Effector memory CD4-positive, alpha-beta T cell (primary cell): Measurements from ENCODE around the gene ZNF493.

Experiments used
- DNase-seq, 3 donors: peaks; one replicate each; pipeline ENCODE4 v3.0.0-alpha.2; 2020
- H3K27ac ChIP-seq: 2 replicates; pipeline ENCODE4 v1.7.0; 2013; ENCODE audit warnings: mild to moderate bottlenecking, low read length, moderate library complexity; ENCODE audit not compliant: insufficient read depth, poor library complexity, severe bottlenecking
- H3K27me3 ChIP-seq: replicated peaks from 2 replicates; pipeline ENCODE4 v1.7.0; 2013; ENCODE audit warnings: mild to moderate bottlenecking, low read length; ENCODE audit not compliant: insufficient read depth, control insufficient read depth, poor library complexity, severe bottlenecking
- H3K36me3 ChIP-seq: 2 replicates; pipeline ENCODE4 v1.7.0; 2013; ENCODE audit warnings: mild to moderate bottlenecking, low read length, moderate library complexity; ENCODE audit not compliant: control insufficient read depth, insufficient read depth
- H3K4me1 ChIP-seq: 2 replicates; pipeline ENCODE4 v1.7.0; 2013; ENCODE audit warnings: low read length, mild to moderate bottlenecking; ENCODE audit not compliant: control insufficient read depth, insufficient read depth, poor library complexity, severe bottlenecking
- H3K4me3 ChIP-seq: 2 replicates; pipeline ENCODE4 v1.7.0; 2013; ENCODE audit warnings: low read length, low read depth, mild to moderate bottlenecking; ENCODE audit not compliant: insufficient read depth, poor library complexity, severe bottlenecking
- H3K9me3 ChIP-seq: 2 replicates; pipeline ENCODE4 v1.7.0; 2013; ENCODE audit warnings: mild to moderate bottlenecking, low read length, moderate library complexity; ENCODE audit not compliant: control insufficient read depth
- total RNA-seq, 3 donors: gene quantifications; one replicate each; lab custom pipeline; 2026; lab: John Stamatoyannopoulos, UW

The ZNF493 gene
- total RNA-seq = 34.5 to 40.9 (median 36.3) reads per million in 3 donors

- Histone ChIP-seq H3K36me3 (peaks cover 11% of the 10 kb centered on the region), H3K27me3 (no peaks in the 10 kb centered on the region), H3K4me1 (no peaks in the 10 kb centered on the region), H3K9me3 (no peaks in the 10 kb centered on the region), H3K27ac (peak within 1 kb of the TSS; percentile 67), H3K4me3 (peak within 1 kb of the TSS; percentile 97)
- peak; percentile 73 to 85 (median 85) for DNase-seq
Measured at GRCh38 chr19:21396893-21397572, at the start of gene ZNF493. Gene ZNF493 (plus strand): TSS chr19:21397133. CDS start chr19:21397238, 105 bp downstream.

- no peak for DNase-seq
- no peaks in the 10 kb centered on the region for H3K27me3 ChIP-seq
- no peaks in the 10 kb centered on the region for H3K36me3 ChIP-seq
- H3K4me1 ChIP-seq = no peaks in the 10 kb centered on the region
- H3K9me3 ChIP-seq = no peaks in the 10 kb centered on the region
- no peak overlapping the region for H3K4me3 ChIP-seq
- H3K27ac ChIP-seq = no peak overlapping the region
Measured at GRCh38 chr19:21352830-21353229, 44.1 kb upstream of the ZNF493 start.

- Histone ChIP-seq H3K27me3 (no peaks in the 10 kb centered on the region), H3K9me3 (no peaks in the 10 kb centered on the region), H3K36me3 (peaks cover 7% of the 10 kb centered on the region), H3K4me3 (peak within 1 kb of the TSS; percentile 83), H3K4me1 (no peaks in the 10 kb centered on the region), H3K27ac (peak within 1 kb of the TSS; percentile 63)
- peak; percentile 63 to 83 (median 72) for DNase-seq
Measured at GRCh38 chr19:21358768-21359451, 38.0 kb upstream of the ZNF493 start, which contains the start of gene ZNF738. Gene ZNF738 (plus strand): TSS chr19:21359000. CDS start chr19:21359141, 141 bp downstream.

- Histone ChIP-seq H3K36me3 (peaks cover 16% of the 10 kb centered on the region), H3K4me3 (no peak overlapping the region), H3K4me1 (no peaks in the 10 kb centered on the region), H3K9me3 (no peaks in the 10 kb centered on the region), H3K27me3 (no peaks in the 10 kb centered on the region), H3K27ac (no peak overlapping the region)
- no peak for DNase-seq
Measured at GRCh38 chr19:21362291-21362690, 34.6 kb upstream of the ZNF493 start.

- no peak overlapping the region for H3K4me3 ChIP-seq
- peaks cover 60% of the 10 kb centered on the region for H3K9me3 ChIP-seq
- DNase-seq = no peak
- H3K36me3 ChIP-seq = peaks cover 3% of the 10 kb centered on the region
- no peak overlapping the region for H3K27ac ChIP-seq
- H3K4me1 ChIP-seq = no peaks in the 10 kb centered on the region
- H3K27me3 ChIP-seq = no peaks in the 10 kb centered on the region
Measured at GRCh38 chr19:21383980-21384582, 12.9 kb upstream of the ZNF493 start.

- Histone ChIP-seq H3K27ac (no peak overlapping the region), H3K4me3 (peak overlapping the region; percentile 9), H3K4me1 (no peaks in the 10 kb centered on the region), H3K27me3 (no peaks in the 10 kb centered on the region), H3K36me3 (peaks cover 11% of the 10 kb centered on the region), H3K9me3 (no peaks in the 10 kb centered on the region)
- DNase-seq = no peak
Measured at GRCh38 chr19:21396121-21396520, 812 bp upstream of the ZNF493 start.

- no peaks in the 10 kb centered on the region for H3K27me3 ChIP-seq
- H3K4me3 ChIP-seq = no peak overlapping the region
- DNase-seq = no peak
- no peak overlapping the region for H3K27ac ChIP-seq
- H3K9me3 ChIP-seq = no peaks in the 10 kb centered on the region
- peaks cover 11% of the 10 kb centered on the region for H3K36me3 ChIP-seq
- no peaks in the 10 kb centered on the region for H3K4me1 ChIP-seq
Measured at GRCh38 chr19:21398851-21399250, 1.9 kb downstream of the ZNF493 start.

- Histone ChIP-seq H3K4me1 (no peaks in the 10 kb centered on the region), H3K4me3 (no peak overlapping the region), H3K27me3 (no peaks in the 10 kb centered on the region), H3K9me3 (no peaks in the 10 kb centered on the region), H3K27ac (no peak overlapping the region), H3K36me3 (peaks cover 24% of the 10 kb centered on the region)
- DNase-seq = no peak
Measured at GRCh38 chr19:21402303-21402985, 5.5 kb downstream of the ZNF493 start.

GRCh38 chr19:21410166-21410565 is 13.2 kb downstream of the ZNF493 start:
- Histone ChIP-seq H3K4me1 (no peaks in the 10 kb centered on the region), H3K4me3 (no peak overlapping the region), H3K9me3 (no peaks in the 10 kb centered on the region), H3K36me3 (peaks cover 49% of the 10 kb centered on the region), H3K27ac (no peak overlapping the region), H3K27me3 (no peaks in the 10 kb centered on the region)
- DNase-seq = no peak
